Loucy (cell line): Measurements from ENCODE around the gene ENTREP1.

Experiments used
- H2AFZ ChIP-seq: fragments of 200-600 bp; sonication (generic); 2 replicates; pipeline ENCODE4 v1.6.0; 2016; ENCODE audit warnings: antibody characterized with exemption, mild to moderate bottlenecking, low read length, moderate library complexity
- H3F3A ChIP-seq: fragments of 200-600 bp; 2 replicates; pipeline ENCODE4 v1.6.0; 2016; ENCODE audit warnings: antibody characterized with exemption, low read depth, mild to moderate bottlenecking
- H3K27me3 ChIP-seq: fragments of 200-600 bp; sonication (generic); 2 replicates; pipeline ENCODE4 v1.6.1; 2014; ENCODE audit warnings: low read length, mild to moderate bottlenecking; ENCODE audit not compliant: insufficient read depth, poor library complexity, severe bottlenecking
- H3K36me3 ChIP-seq: fragments of 200-600 bp; sonication (generic); 2 replicates; pipeline ENCODE4 v1.6.1; 2016; ENCODE audit warnings: low read length; ENCODE audit not compliant: insufficient read depth
- H3K4me1 ChIP-seq: fragments of 200-600 bp; sonication (generic); 2 replicates; pipeline ENCODE4 v1.5.1; 2014; ENCODE audit warnings: low read length, mild to moderate bottlenecking; ENCODE audit not compliant: insufficient read depth, poor library complexity, severe bottlenecking
- H3K4me2 ChIP-seq: fragments of 200-600 bp; sonication (generic); 2 replicates; pipeline ENCODE4 v1.6.0; 2014; ENCODE audit warnings: antibody characterized with exemption, low read length, low read depth, mild to moderate bottlenecking; ENCODE audit not compliant: poor library complexity, severe bottlenecking
- H3K4me3 ChIP-seq: fragments of 200-600 bp; sonication (generic); 2 replicates; pipeline ENCODE4 v1.5.1; 2014; ENCODE audit warnings: low read length, mild to moderate bottlenecking, mixed read lengths; ENCODE audit not compliant: poor library complexity, severe bottlenecking
- H3K79me2 ChIP-seq: fragments of 200-600 bp; sonication (generic); 2 replicates; pipeline ENCODE4 v1.6.1; 2014; ENCODE audit warnings: low read length; ENCODE audit not compliant: insufficient read depth
- H3K9ac ChIP-seq: fragments of 200-600 bp; sonication (generic); 2 replicates; pipeline ENCODE4 v1.6.0; 2014; ENCODE audit warnings: mild to moderate bottlenecking, low read depth, low read length, moderate library complexity; ENCODE audit not compliant: poor library complexity, severe bottlenecking
- H3K9me2 ChIP-seq: fragments of 200-600 bp; sonication (generic); replicated peaks from 2 replicates; pipeline ENCODE4 v1.6.1; 2016; ENCODE audit warnings: low read depth, low read length, mixed read lengths
- H3K9me3 ChIP-seq: fragments of 200-600 bp; sonication (generic); 2 replicates; pipeline ENCODE4 v1.6.1; 2014; ENCODE audit warnings: mild to moderate bottlenecking, antibody characterized with exemption, low read length, low read depth; ENCODE audit not compliant: insufficient read depth
- H4K20me1 ChIP-seq: fragments of 200-600 bp; sonication (generic); 2 replicates; pipeline ENCODE4 v1.6.0; 2014; ENCODE audit warnings: antibody characterized with exemption, low read length, mild to moderate bottlenecking; ENCODE audit not compliant: insufficient read depth, poor library complexity, severe bottlenecking
- EZH2phosphoT487 ChIP-seq: fragments of 200-600 bp; IDR thresholded peaks from 2 replicates; pipeline ENCODE4 v1.6.1; 2018; ENCODE audit warnings: antibody characterized with exemption, mild to moderate bottlenecking, moderate library complexity, borderline replicate concordance
- TF ChIP-seq, protein P1 (sequence below): fragments of 200-600 bp; sonication (generic); conservative IDR thresholded peaks from 2 replicates; pipeline ENCODE4 v1.5.1; 2014; ENCODE audit warnings: mild to moderate bottlenecking, antibody characterized with exemption, low read length

The ENTREP1 gene

GRCh38 chr9:69279733-69280132 is 45.3 kb upstream of the ENTREP1 start:
- no peaks in the 10 kb centered on the region for H4K20me1 ChIP-seq
- H2AFZ ChIP-seq = no peak overlapping the region

DNA sequence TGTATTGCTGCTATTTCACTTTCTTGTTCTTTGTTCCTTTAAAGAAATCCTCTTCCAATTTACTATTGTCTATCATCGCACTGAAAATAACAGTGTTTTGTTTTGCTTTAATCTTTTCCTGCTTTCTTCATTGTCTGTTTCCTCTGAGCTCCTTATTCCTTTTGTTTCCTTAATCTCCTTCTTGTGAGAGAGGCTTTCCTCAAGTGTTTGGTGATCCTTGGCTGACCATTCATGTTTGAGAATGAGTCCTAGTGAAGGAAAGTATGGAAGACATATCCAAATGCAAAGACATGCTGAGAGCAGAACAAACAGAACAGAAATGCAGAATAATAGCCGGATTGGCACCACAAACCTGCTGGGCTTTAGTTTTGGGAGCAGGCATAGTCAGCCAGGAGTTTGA is 42.0 kb upstream of the ENTREP1 start:
- no peak for TF ChIP-seq EZH2phosphoT487
- TF ChIP-seq, protein P1, sequence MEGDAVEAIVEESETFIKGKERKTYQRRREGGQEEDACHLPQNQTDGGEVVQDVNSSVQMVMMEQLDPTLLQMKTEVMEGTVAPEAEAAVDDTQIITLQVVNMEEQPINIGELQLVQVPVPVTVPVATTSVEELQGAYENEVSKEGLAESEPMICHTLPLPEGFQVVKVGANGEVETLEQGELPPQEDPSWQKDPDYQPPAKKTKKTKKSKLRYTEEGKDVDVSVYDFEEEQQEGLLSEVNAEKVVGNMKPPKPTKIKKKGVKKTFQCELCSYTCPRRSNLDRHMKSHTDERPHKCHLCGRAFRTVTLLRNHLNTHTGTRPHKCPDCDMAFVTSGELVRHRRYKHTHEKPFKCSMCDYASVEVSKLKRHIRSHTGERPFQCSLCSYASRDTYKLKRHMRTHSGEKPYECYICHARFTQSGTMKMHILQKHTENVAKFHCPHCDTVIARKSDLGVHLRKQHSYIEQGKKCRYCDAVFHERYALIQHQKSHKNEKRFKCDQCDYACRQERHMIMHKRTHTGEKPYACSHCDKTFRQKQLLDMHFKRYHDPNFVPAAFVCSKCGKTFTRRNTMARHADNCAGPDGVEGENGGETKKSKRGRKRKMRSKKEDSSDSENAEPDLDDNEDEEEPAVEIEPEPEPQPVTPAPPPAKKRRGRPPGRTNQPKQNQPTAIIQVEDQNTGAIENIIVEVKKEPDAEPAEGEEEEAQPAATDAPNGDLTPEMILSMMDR = no peak
- no peak overlapping the region for H3K9ac ChIP-seq
- H3F3A ChIP-seq = no peaks in the 10 kb centered on the region
- H3K4me1 ChIP-seq = no peaks in the 10 kb centered on the region
- H3K36me3 ChIP-seq = no peaks in the 10 kb centered on the region
- H3K27me3 ChIP-seq = no peaks in the 10 kb centered on the region
- H3K79me2 ChIP-seq = no peaks in the 10 kb centered on the region
- no peaks in the 10 kb centered on the region for H4K20me1 ChIP-seq
- no peak overlapping the region for H2AFZ ChIP-seq
- no peak overlapping the region for H3K4me3 ChIP-seq
- no peaks in the 10 kb centered on the region for H3K9me2 ChIP-seq
- H3K4me2 ChIP-seq = no peak overlapping the region
- no peaks in the 10 kb centered on the region for H3K9me3 ChIP-seq

More at GRCh38 chr9:69279733-69280132, 45.3 kb upstream of the ENTREP1 start:
- Histone ChIP-seq H3K27me3 (no peaks in the 10 kb centered on the region), H3K4me2 (no peak overlapping the region), H3K36me3 (no peaks in the 10 kb centered on the region), H3K79me2 (no peaks in the 10 kb centered on the region), H3K9ac (no peak overlapping the region), H3K4me1 (no peaks in the 10 kb centered on the region), H3K9me3 (no peaks in the 10 kb centered on the region), H3F3A (no peaks in the 10 kb centered on the region), H3K9me2 (no peaks in the 10 kb centered on the region), H3K4me3 (no peak overlapping the region)
- no peak for TF ChIP-seq EZH2phosphoT487
- TF ChIP-seq, protein P1 = no peak

DNA sequence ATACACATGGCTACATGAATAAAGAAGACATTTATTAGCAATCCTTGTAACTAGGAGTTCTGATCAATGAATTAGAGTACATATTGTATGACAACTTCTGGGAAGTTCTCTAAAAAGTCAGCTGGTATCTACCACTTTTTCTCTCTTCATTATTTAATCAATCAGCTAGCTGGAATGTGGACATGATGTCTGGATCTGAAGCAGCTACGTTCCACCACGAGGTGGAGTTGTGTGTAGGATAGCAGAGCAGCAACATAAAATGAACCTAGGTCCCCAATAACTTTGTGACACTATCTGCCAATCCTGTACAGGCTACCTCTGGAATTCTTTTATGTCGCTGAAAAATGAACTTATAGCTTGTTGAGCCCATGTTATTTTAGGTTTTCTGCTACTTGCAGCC is 32.9 kb upstream of the ENTREP1 start:
- Histone ChIP-seq H3K9ac (no peak overlapping the region), H3K4me2 (no peak overlapping the region), H3K36me3 (no peaks in the 10 kb centered on the region), H3K27me3 (no peaks in the 10 kb centered on the region), H3F3A (no peaks in the 10 kb centered on the region), H3K4me3 (no peak overlapping the region), H3K79me2 (no peaks in the 10 kb centered on the region), H2AFZ (no peak overlapping the region), H3K9me3 (no peaks in the 10 kb centered on the region), H3K4me1 (no peaks in the 10 kb centered on the region), H4K20me1 (no peaks in the 10 kb centered on the region), H3K9me2 (no peaks in the 10 kb centered on the region)
- TF ChIP-seq, protein P1 = no peak
- TF ChIP-seq EZH2phosphoT487 = no peak
